Measurements from ENCODE around the gene OGFOD2. TPM values are rescaled to one million over a fixed set of nuclear protein-coding genes. Genes with fewer than 3 reads are reported as not detected.
A peak's percentile ranks its signal among the peaks of the same experiment; 100 is the strongest.

The OGFOD2 gene
- polyA plus RNA-seq, 1 experiment: 10.8 TPM

DNA sequence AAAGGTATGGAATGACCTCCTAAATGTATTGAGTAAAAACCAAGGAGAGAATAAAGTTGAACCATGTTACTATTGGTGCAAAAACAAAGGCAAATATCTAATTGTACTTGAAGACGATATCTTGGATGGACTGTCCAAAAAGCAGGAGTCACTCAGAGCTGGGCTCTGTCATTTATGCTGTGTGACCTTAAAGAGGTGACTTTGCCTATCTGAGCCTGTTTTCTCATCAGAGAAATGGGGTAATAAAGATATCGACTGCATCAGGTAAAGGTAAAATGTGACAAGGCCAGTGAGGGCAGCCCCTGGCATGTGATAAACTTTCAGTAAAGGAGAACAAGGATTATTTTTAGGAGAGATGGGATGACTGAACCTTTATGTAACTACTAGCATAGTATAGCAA lies 6.9 kb upstream of the OGFOD2 start:
- no peak for DNase-seq (ENCODE audit: low read depth)
- Histone ChIP-seq H3K36me3 (ENCODE audit: control insufficient read depth, insufficient read depth, low read length) (no peaks in the 10 kb centered on the region), H3K4me3 (ENCODE audit: low read depth, low read length) (no peak overlapping the region), H3K27me3 (ENCODE audit: control insufficient read depth, insufficient read depth, low read length) (no peaks in the 10 kb centered on the region)
- TF ChIP-seq, protein P1, sequence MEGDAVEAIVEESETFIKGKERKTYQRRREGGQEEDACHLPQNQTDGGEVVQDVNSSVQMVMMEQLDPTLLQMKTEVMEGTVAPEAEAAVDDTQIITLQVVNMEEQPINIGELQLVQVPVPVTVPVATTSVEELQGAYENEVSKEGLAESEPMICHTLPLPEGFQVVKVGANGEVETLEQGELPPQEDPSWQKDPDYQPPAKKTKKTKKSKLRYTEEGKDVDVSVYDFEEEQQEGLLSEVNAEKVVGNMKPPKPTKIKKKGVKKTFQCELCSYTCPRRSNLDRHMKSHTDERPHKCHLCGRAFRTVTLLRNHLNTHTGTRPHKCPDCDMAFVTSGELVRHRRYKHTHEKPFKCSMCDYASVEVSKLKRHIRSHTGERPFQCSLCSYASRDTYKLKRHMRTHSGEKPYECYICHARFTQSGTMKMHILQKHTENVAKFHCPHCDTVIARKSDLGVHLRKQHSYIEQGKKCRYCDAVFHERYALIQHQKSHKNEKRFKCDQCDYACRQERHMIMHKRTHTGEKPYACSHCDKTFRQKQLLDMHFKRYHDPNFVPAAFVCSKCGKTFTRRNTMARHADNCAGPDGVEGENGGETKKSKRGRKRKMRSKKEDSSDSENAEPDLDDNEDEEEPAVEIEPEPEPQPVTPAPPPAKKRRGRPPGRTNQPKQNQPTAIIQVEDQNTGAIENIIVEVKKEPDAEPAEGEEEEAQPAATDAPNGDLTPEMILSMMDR (IDR thresholded peaks at IDR 0.05; ENCODE audit: insufficient read depth, low read depth, low read length): no peak
- ChIA-PET CTCF (no interaction called here), POLR2A (no interaction called here)

DNA sequence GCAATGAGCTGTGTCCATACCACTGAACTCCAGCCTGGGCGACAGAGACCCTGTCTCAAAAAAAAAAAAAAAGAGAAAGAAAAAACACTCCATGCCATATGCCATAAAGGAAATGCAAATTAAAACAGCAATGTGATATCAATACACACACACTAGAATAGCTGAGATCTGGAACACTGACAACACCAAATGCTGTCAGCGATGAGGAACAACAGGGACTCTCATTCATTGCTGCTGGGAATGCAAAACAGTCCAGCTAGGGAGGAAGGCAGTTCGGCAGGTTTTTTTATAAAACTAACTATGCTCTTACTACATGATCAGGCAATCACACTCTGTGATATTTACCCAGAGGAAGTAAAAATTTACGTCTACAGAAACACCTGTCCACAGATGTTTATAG lies 5.4 kb upstream of the OGFOD2 start:
- TF ChIP-seq, protein P1 (IDR thresholded peaks at IDR 0.05; ENCODE audit: insufficient read depth, low read depth, low read length): no peak
- CTCF ChIA-PET: no interaction called here

GRCh38 chr12:122974274-122974891 lies 661 bp upstream of the OGFOD2 start:
- TF ChIP-seq, protein P1 (IDR thresholded peaks at IDR 0.05; ENCODE audit: insufficient read depth, low read depth, low read length): no peak

More for the DNA sequence above, 5.4 kb upstream of the OGFOD2 start:
- no peak for DNase-seq (ENCODE audit: low read depth)
- Histone ChIP-seq H3K36me3 (ENCODE audit: control insufficient read depth, insufficient read depth, low read length) (no peaks in the 10 kb centered on the region), H3K4me3 (ENCODE audit: low read depth, low read length) (no peak overlapping the region), H3K27me3 (ENCODE audit: control insufficient read depth, insufficient read depth, low read length) (no peaks in the 10 kb centered on the region)
- POLR2A ChIA-PET: interaction anchor here (0.6 kb wide), 1 partner anchor 174 kb away, joined by 6 read pairs; no protein-coding TSS in a partner anchor

DNA sequence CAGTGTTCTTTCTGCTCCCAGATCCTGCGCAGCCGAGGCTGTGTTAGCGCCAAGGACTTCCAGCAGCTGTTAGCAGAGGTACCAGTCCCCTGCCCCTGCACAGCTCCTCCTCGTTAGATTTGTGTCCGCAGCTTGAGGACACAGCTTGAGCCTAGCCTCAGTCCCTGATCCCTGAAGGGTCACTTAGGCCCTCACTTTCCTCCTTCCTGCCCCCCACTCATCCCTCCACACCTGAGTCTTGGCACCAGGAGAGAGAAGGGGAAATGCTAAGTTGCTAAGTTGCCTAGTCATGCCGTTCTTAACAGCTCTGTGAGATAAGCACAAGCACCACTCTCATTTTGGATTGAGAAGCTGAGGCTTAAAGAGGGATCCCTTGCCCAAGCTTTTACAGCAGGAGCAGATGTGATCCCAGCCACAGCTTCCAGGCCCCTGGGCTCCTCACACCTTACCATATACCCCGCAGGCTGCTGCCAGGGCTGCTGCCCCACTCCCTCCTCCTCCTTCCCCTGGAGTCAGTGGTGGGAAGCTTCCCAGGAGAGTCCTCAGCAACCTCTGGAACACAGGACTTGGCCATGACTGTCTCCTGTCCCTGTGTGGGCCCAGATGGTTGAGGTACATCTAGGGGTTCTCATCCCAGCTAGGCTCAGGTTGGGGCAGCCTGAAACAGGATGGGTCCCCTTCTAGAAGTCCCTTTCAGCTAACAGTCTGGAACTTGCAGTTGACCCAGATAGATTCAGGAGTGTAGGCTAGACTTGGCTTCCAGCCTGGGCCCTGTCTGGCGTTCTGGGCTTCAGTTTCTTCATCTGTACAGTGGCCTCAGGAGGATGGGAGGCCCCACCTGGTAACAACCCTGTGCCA lies 975 bp downstream of the OGFOD2 start:
- CTCF ChIA-PET: interaction anchor here (0.7 to 3.0 kb wide), 4 partner anchors 23 to 262 kb away, joined by 3 to 13 read pairs (median 10); partner anchors contain the start of gene MTRFR
- TF ChIP-seq, protein P1 (IDR thresholded peaks at IDR 0.05; ENCODE audit: insufficient read depth, low read depth, low read length): no peak
- peak overlapping the region; percentile 97 for H3K4me3 ChIP-seq (ENCODE audit: low read depth, low read length)
- H3K36me3 ChIP-seq (ENCODE audit: control insufficient read depth, insufficient read depth, low read length): peaks cover 7% of the 10 kb centered on the region
- POLR2A ChIA-PET: interaction anchor here (0.6 to 0.8 kb wide), 2 partner anchors 43 to 257 kb away, joined by 3 to 7 read pairs; partner anchors contain the start of genes MPHOSPH9 and MTRFR
- no peak for DNase-seq (ENCODE audit: low read depth)
- no peaks in the 10 kb centered on the region for H3K27me3 ChIP-seq (ENCODE audit: control insufficient read depth, insufficient read depth, low read length)

More at GRCh38 chr12:122974274-122974891, 661 bp upstream of the OGFOD2 start:
- POLR2A ChIA-PET: interaction anchor here (0.6 to 1.2 kb wide), 2 partner anchors 83 to 258 kb away, joined by 4 read pairs; partner anchors contain the start of genes MPHOSPH9 and MTRFR
- peak; percentile 85 for DNase-seq (ENCODE audit: low read depth)
- Histone ChIP-seq H3K36me3 (ENCODE audit: control insufficient read depth, insufficient read depth, low read length) (peaks cover 7% of the 10 kb centered on the region), H3K27me3 (ENCODE audit: control insufficient read depth, insufficient read depth, low read length) (no peaks in the 10 kb centered on the region), H3K4me3 (ENCODE audit: low read depth, low read length) (peak overlapping the region; percentile 97)
- CTCF ChIA-PET: interaction anchor here (2.4 to 3.0 kb wide), 3 partner anchors 114 to 264 kb away, joined by 8 to 13 read pairs (median 13); partner anchors contain the start of gene MTRFR

- Histone ChIP-seq H3K36me3 (ENCODE audit: control insufficient read depth, insufficient read depth, low read length) (peaks cover 7% of the 10 kb centered on the region), H3K4me3 (ENCODE audit: low read depth, low read length) (no peak overlapping the region), H3K27me3 (ENCODE audit: control insufficient read depth, insufficient read depth, low read length) (no peaks in the 10 kb centered on the region)
- no peak for DNase-seq (ENCODE audit: low read depth)
- POLR2A ChIA-PET: interaction anchor here (0.6 kb wide), 1 partner anchor 42 kb away, joined by 7 read pairs; no protein-coding TSS in a partner anchor
- CTCF ChIA-PET: interaction anchor here (2.4 to 3.0 kb wide), 3 partner anchors 116 to 262 kb away, joined by 8 to 13 read pairs (median 13); partner anchors contain the start of gene MTRFR
- TF ChIP-seq, protein P1 (IDR thresholded peaks at IDR 0.05; ENCODE audit: insufficient read depth, low read depth, low read length): no peak
Observed at GRCh38 chr12:122976648-122976975, 1.6 kb downstream of the OGFOD2 start.
